Measurements from ENCODE around the gene WBP1L. TPM values are rescaled to one million over a fixed set of nuclear protein-coding genes. Genes with fewer than 3 reads are reported as not detected.
A peak's percentile ranks its signal among the peaks of the same experiment; 100 is the strongest.

WBP1L gene
- total and polyA plus RNA-seq, 2 of the 13 experiments (the other 11 are each of a cell fraction or from before 2014, with no cell fraction given) = 8.3 to 12.3 TPM

- TF ChIP-seq GMEB1 (CRISPR knock-in tag; IDR thresholded peaks at IDR 0.05; ENCODE audit: borderline replicate concordance) (peak; percentile 78; the same call in 1 of the 2 replicates), ZFX (CRISPR knock-in tag; IDR thresholded peaks at IDR 0.05; ENCODE audit: low read depth) (0 out of 2 replicates have a peak, but pooled peaks have one; percentile 38), CAMTA2 (CRISPR knock-in tag; IDR thresholded peaks at IDR 0.05; ENCODE audit: borderline replicate concordance) (no peak), NAIF1 (CRISPR knock-in tag; IDR thresholded peaks at IDR 0.05; ENCODE audit: borderline replicate concordance) (0 out of 2 replicates have a peak, but pooled peaks have one; percentile 4), ZNF251 (CRISPR knock-in tag; IDR thresholded peaks at IDR 0.05) (no peak), TOE1 (CRISPR knock-in tag; IDR thresholded peaks at IDR 0.05) (no peak), ELK4 (CRISPR knock-in tag; IDR thresholded peaks at IDR 0.05; ENCODE audit: borderline replicate concordance) (no peak), HOXA7 (CRISPR knock-in tag; IDR thresholded peaks at IDR 0.05) (no peak), SP1 (IDR thresholded peaks at IDR 0.05) (no peak), SP1 (CRISPR knock-in tag; IDR thresholded peaks at IDR 0.05) (peak; percentile 83), TEAD3 (CRISPR knock-in tag; optimal IDR thresholded peaks at IDR 0.05; ENCODE audit: borderline replicate concordance) (peak; percentile 50), HCFC1 (IDR thresholded peaks at IDR 0.05; ENCODE audit: low read depth, low read length) (peak; percentile 77), KAT2B (IDR thresholded peaks at IDR 0.05; ENCODE audit: borderline replicate concordance, low read depth, low read length) (no peak), ERF (CRISPR knock-in tag; IDR thresholded peaks at IDR 0.05) (peak; percentile 39; the same call in 1 of the 2 replicates), ELF4 (CRISPR knock-in tag; IDR thresholded peaks at IDR 0.05; ENCODE audit: borderline replicate concordance) (peak; percentile 100), FOXJ3 (CRISPR knock-in tag; IDR thresholded peaks at IDR 0.05; ENCODE audit: borderline replicate concordance) (no peak), RBFOX2 (IDR thresholded peaks at IDR 0.05; ENCODE audit: low read depth, low read length) (peak; percentile 69), KLF9 (CRISPR knock-in tag; IDR thresholded peaks at IDR 0.05; ENCODE audit: low read depth) (peak; percentile 79; the same call in 1 of the 2 replicates), POGZ (CRISPR knock-in tag; IDR thresholded peaks at IDR 0.05) (peak; percentile 82), RBM22 (optimal IDR thresholded peaks at IDR 0.05; ENCODE audit: low read length) (peak; percentile 73), ZNF10 (CRISPR knock-in tag; IDR thresholded peaks at IDR 0.05; ENCODE audit: borderline replicate concordance, low read depth) (no peak), KAT8 (CRISPR knock-in tag; IDR thresholded peaks at IDR 0.05) (peak; percentile 97), MIER3 (CRISPR knock-in tag; IDR thresholded peaks at IDR 0.05; ENCODE audit: borderline replicate concordance) (no peak)
- TF ChIP-seq, protein P1, sequence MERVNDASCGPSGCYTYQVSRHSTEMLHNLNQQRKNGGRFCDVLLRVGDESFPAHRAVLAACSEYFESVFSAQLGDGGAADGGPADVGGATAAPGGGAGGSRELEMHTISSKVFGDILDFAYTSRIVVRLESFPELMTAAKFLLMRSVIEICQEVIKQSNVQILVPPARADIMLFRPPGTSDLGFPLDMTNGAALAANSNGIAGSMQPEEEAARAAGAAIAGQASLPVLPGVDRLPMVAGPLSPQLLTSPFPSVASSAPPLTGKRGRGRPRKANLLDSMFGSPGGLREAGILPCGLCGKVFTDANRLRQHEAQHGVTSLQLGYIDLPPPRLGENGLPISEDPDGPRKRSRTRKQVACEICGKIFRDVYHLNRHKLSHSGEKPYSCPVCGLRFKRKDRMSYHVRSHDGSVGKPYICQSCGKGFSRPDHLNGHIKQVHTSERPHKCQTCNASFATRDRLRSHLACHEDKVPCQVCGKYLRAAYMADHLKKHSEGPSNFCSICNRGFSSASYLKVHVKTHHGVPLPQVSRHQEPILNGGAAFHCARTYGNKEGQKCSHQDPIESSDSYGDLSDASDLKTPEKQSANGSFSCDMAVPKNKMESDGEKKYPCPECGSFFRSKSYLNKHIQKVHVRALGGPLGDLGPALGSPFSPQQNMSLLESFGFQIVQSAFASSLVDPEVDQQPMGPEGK (CRISPR knock-in tag; IDR thresholded peaks at IDR 0.05) = peak; percentile 63
- TF ChIP-seq, protein P2, sequence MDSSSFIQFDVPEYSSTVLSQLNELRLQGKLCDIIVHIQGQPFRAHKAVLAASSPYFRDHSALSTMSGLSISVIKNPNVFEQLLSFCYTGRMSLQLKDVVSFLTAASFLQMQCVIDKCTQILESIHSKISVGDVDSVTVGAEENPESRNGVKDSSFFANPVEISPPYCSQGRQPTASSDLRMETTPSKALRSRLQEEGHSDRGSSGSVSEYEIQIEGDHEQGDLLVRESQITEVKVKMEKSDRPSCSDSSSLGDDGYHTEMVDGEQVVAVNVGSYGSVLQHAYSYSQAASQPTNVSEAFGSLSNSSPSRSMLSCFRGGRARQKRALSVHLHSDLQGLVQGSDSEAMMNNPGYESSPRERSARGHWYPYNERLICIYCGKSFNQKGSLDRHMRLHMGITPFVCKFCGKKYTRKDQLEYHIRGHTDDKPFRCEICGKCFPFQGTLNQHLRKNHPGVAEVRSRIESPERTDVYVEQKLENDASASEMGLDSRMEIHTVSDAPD (CRISPR knock-in tag; IDR thresholded peaks at IDR 0.05) = no peak
Observed at GRCh38 chr10:102743588-102744373, at the start of gene WBP1L (continued).
